ENCODE data around the gene TSPAN18.

TSPAN18 gene

DNA sequence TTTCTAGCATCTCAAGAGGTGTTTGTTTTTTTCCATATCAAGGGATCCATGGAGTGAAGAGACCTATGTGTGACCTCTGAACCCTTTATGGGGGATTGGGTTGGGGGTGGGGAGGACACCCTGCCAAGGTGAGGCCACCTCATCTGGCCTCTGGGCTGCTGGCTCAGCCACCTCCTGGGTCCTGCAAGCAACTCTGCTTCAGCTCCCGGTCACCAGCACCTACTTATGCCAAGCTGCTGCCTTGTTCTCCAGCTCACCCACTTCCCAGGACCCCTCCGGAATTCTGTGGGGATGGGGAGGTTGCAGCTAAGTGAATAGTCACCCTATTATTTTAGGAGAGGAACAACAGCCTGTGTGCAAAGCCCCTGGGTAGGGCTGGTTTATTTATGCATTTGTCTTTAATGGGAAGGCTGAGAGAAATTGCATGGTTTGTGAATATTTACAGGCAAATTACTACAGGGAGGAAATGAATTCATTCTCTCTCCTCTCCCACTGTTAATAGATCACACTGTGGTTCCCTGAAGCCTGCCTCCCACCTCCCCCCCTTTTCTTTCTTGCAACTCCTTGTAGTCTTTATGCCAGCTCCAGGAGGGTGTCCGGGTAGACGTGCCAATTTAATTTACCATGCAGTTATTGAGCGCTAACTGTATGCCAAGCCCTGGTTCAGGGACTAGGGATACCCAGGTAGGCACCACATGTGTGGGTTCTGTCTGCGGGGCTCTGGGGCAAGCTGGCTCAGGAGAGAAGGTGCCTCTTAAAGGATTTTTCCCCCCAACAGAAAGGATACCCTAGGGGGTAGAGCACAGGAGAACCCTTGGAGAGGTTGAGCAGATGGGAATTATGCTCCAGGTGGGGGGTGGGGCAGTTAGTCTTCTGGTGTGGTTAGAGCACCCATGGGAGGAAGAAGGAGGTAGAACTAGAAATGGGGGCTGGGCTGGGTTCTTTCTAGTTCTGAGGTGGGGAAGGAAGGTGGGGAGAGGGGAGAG lies 50.7 kb downstream of the TSPAN18 start:
- no peak for DNase-seq (ENCODE audit: low read depth in 2 of 2)

DNA sequence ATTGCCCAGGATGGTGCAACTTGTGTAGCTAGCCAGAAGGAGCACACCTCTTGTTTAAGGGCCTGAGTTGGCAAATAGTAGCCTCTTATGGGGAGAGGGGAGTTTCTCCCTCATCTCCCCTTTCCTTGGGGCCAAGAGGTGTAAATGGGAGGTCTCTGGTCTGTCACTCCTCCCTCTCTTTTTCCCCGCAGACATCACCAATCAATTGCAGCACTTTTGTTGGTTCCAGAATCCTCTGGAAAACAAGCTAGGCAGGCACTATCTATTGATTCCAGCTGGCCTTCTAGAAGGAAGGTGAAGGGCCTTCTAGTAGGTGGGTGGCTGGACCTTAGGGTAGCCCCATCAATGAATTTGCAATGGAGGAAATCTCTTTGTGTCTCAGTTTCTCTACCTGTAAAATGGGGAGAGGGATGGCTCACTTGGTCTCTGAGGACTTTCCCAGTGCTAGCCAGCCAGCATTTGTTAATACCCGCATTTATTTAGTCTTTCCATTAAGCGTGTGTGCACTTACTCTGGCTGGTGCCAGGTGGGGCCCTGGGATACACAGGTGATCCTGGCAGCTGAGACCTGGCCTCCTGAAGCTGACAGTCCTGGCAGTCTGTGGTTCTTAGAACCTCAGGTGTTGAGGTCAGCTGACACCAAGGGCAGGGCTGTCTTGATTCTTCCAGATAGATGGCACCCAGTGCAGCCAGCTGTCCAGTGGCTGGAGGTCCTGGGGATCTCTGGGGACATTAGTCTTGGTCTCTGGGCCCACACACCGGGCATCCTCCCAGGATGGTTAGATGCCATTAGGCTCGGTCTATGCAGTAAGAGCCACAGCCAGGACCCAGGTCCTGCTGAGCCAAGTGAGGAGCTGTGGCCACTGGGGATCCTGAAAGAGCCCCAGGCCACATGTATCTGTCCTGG lies 51.7 kb downstream of the TSPAN18 start:
- no peak for DNase-seq (ENCODE audit: low read depth in 2 of 2)

- no peak for DNase-seq (ENCODE audit: low read depth in 2 of 2)
Observed at GRCh38 chr11:44779736-44780520, 53.2 kb downstream of the TSPAN18 start.

- DNase-seq (ENCODE audit: low read depth in 2 of 2) = no peak
Observed at GRCh38 chr11:44780940-44781631, 54.3 kb downstream of the TSPAN18 start.

DNA sequence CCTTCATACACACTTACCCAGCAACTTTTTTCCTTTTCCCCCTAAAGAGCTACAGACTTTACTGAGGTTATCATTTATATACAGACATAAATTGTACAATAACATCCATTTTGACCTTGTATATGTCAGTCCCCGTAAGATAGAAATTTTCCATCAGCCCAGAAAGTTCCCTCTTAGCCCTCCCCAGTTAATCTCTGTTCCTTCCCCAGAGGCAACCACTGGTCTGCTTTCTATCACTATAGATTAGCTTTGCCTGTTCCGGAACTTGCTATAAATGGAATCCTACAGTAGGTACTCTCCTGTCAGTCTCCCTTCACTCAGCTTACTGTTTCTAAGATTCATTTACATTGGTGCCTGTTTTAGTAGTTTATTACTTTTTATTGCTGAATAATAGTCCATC lies 54.9 kb downstream of the TSPAN18 start:
- no peak for DNase-seq (ENCODE audit: low read depth in 2 of 2)

- no peak for DNase-seq (ENCODE audit: low read depth in 2 of 2)
Observed at GRCh38 chr11:44782478-44782877, 55.7 kb downstream of the TSPAN18 start.

GRCh38 chr11:44784436-44784760 lies 57.6 kb downstream of the TSPAN18 start:
- no peak for DNase-seq (ENCODE audit: low read depth in 2 of 2)

- no peak for DNase-seq (ENCODE audit: low read depth in 2 of 2)
Observed at GRCh38 chr11:44784851-44785250, 58.1 kb downstream of the TSPAN18 start.

DNA sequence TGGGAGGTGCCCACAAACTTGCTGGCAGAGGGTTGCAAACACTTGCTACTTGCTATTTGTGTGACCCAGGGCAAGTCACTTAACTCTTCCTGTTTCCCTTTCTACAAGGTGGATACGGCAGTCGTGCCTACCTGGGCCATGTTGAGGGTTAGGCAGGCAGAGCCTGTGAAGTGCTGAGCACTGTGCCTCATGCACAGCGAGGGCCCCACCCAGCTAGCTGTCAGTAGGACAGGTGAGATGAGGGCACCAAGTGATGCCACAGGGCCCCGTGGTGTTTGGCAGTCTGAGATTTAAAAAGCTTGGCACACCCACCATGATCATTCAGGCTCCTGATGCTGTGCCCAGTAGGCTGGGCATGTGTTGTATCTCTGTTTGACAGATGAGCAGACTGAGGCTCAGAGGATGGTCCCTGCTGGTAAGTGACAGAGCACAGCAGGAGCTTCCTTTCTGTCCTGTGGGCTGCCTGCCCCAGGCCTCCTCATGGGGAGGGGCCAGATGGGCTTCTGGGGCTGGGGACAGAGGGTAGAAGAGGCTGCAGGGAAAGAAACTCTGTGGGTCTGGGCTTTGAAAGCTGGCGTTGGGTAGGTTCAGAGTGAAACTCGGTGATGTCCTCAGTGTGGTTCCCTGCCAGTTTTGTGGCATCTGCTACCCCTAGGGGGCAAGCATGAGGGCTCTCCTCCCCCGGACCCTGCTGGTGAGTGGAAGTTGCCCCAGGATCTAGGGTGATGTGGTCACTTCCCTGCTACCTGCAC lies 59.3 kb downstream of the TSPAN18 start:
- no peak for DNase-seq (ENCODE audit: low read depth in 2 of 2)

- DNase-seq (ENCODE audit: low read depth in 2 of 2) = no peak
Observed at GRCh38 chr11:44787070-44787469, 60.3 kb downstream of the TSPAN18 start.

DNA sequence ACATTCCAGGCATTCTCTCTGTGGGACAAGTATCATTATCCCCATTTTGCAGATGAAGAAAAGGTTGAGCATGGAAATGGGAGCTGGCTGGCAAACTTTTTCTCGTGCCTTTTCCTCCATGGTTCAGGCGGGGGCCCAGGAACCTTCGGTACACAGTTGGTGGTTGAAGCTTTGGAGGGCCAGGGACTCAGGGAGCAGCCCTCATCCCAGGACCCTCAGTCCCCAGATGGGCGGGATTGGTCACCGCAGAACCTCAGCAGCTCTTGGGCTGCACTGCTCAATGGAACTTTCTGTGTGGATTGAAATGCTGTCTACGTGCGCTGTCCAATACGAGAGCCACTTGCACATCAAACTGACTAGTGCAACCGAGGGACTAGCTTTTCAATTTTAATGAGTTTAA lies 61.2 kb downstream of the TSPAN18 start:
- no peak for DNase-seq (ENCODE audit: low read depth in 2 of 2)

DNA sequence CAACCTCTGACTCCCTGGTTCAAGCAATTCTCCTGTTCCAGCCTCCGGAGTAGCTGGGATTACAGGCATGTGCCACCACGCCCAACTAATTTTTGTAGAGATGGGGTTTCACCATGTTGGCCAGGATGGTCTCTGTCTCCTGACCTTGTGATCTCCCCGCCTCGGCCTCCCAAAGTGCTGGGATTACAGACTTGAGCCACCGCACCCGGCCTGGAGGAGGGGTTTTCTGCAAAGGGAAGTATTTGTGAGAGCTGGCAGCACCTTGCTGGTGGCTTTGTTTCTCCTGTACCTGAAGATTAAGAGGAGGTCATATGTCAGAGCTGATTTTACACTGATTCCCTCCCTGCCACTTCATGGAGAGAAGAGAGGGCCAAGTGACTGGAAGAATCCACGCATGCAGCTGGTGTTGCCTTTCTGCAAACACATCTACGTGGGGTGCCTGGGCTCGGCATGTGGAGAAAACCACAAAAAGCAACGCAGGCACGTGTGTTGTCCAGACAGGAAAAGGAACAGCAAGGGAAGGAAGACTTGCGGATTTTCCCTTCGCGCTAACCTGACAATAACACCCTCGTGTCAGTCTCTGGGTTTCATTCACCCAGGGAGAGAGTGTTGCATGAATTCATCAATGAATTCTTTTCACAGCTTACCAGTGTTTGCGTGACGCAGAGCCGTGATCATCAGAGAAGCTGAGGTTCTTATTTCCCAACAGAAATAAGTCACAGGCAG lies 61.9 kb downstream of the TSPAN18 start:
- DNase-seq (ENCODE audit: low read depth in 2 of 2) = no peak

- no peak for DNase-seq (ENCODE audit: low read depth in 2 of 2)
Observed at GRCh38 chr11:44789496-44789895, 62.7 kb downstream of the TSPAN18 start.

DNA sequence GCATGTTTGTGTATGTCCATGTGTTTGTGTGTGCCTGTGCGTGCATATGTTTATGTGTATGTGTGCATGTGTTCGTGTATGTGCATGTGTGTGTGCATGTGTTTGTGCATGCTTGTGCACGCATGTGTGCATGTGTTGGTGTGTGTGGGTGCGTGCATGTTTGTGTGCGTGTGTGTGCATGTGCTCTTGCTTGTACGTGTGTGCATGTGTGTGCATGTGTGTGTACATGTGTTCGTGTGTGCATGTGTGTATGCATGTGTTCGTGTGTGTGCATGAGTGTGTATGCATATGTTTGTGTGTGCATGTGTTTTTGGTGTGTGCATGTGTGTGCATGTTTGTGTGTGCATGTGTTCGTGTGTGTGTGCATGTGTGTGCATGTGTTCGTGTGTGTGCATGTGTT lies 63.4 kb downstream of the TSPAN18 start:
- DNase-seq (ENCODE audit: low read depth in 2 of 2) = no peak

DNA sequence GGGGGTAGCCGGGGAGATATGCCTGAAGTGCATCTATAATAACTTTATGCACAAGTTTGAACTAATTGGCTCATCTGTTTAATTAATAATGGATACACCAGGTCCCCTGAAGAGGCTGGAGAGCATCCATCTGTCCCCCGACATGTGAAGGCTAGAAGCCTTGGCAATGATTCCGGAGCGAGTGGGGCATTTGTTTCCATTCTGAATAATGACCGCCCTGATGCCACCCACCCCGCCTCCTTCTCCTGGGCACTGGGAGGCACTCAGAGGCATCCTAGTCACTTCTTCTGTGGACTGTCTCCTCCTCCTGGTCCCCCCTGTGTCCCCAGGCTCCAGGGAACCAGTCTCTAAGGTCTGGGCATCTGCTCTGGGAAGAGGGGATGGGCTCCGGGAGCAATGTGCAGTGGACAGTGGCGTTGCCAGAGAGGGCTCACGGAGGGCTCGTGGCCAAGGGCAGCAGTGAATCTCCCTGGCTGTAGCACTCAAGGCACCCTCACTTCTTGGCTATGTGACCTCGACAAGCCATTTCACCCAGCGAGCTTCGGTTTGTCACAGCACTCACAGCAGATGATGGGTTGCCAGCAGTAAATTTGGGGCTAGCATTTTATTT lies 64.7 kb downstream of the TSPAN18 start:
- no peak for DNase-seq (ENCODE audit: low read depth in 2 of 2)

GRCh38 chr11:44792171-44792570 lies 65.4 kb downstream of the TSPAN18 start:
- DNase-seq (ENCODE audit: low read depth in 2 of 2) = no peak

DNA sequence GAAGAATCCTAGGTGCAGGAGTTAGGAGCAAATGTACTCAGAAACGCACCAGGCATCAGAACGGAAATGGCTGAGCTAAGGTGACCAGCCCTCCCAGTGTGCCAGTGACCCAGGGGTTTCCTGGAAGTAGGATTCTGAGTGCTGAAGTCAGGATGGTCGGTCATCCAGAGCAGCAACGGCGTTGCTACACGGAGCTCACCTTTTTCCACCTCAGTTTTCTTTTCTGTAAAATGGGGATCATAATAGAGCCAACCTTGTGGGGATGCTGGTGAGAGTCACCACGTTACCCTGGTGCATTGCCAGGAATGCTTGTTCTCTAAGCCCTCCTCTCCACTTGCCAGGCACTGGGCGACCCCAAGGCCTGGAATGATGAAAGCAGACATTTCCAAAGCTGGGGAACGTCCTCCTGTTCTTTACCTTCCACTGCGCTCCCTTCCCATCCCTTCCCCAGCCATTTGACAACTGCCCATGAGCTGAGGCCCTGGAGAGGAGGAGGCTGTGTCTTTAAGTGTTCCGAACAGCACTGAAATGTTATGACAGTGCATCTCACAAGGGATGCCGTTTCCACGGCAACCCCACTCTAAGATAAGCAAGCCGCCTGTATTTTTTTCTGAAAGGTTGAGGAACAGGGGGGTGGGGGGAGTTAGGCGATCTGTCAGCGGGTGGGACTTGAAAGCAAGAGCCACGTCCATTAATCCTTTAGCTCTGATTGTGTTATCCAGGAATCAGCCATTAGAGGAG lies 66.8 kb downstream of the TSPAN18 start:
- DNase-seq (ENCODE audit: low read depth in 2 of 2) = no peak

DNA sequence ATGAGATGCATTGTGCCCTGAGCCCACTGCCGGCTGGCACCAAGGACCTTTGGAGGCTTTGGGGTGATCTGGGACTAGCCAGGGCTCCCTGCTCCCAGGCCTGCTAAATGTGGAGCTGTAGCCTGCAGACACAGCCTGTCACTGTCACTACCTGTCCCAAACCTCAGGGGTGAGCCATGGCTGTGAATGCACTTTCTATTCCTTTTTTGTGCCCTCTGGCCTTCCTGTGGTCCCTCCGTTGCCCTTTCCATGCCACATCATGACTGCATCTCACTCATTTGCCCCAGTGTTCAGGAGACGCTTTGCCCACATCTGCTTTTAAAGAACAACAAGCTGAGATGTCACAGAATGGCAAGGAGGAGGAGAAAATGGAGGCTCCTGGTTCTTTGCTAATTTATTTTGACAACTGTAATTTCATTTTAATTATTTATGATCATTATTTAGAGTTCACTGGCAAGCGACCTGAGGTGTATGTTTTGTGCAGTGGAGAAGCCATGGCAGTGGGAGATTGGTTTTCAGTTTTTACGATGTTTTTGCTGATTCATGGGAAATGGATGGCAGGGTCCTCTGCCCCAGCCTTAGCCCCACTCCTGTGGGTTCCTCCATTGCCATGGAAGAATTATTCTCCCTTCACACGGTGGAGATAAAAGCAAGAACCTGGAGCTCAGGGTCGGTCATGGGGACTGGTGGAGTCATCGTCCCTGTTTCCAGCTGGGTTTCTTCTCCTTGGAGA lies 69.2 kb downstream of the TSPAN18 start:
- DNase-seq (ENCODE audit: low read depth in 2 of 2) = no peak
